Panc1 (cell line): ENCODE data around the gene RASA3. TPM values are rescaled to one million over a fixed set of nuclear protein-coding genes. Genes with fewer than 3 reads are reported as not detected.

Experiments
- ATAC-seq: fragments of 200-7000 bp; cut with Tn5 transposase; 2 replicates; pipeline ENCODE4 v1.9.1; 2020; ENCODE audit warnings: mild to moderate bottlenecking, moderate library complexity
- BruUV-seq: library from RNA; stranded (reverse); fragments of 400-500 nt; replicated peaks from 2 replicates; lab custom pipeline; 2021; lab: Mats Ljungman, UMichigan
- CTCF ChIA-PET: fragments of 300-600 bp; sonication (Branson Sonifier 250); formaldehyde crosslinking; loops from one replicate; lab custom pipeline; 2022; ENCODE audit warnings: antibody characterized with exemption; lab: Charles Lee
- POLR2A ChIA-PET: fragments of 300-600 bp; sonication (Branson Sonifier 250); formaldehyde crosslinking; loops from one replicate; lab custom pipeline; 2022; ENCODE audit warnings: antibody characterized with exemption; lab: Charles Lee
- DNase-seq: peaks from one replicate; pipeline ENCODE4 v3.0.0-alpha.2; 2010; ENCODE audit warnings: low read depth, low spot score
- H3K27ac ChIP-seq: 2 replicates; pipeline ENCODE4 v1.5.1; 2011; ENCODE audit warnings: mild to moderate bottlenecking, low read length, inconsistent platforms
- H3K27me3 ChIP-seq: fragments of 200-500 bp; sonication (Bioruptor generic); 2 replicates; pipeline ENCODE4 v1.6.0; 2014; ENCODE audit warnings: low read length, inconsistent platforms; ENCODE audit not compliant: control insufficient read depth, insufficient read depth
- H3K36me3 ChIP-seq: fragments of 200-500 bp; sonication (Bioruptor generic); 2 replicates; pipeline ENCODE4 v1.5.1; 2014; ENCODE audit warnings: inconsistent platforms, mild to moderate bottlenecking, low read length, moderate library complexity; ENCODE audit not compliant: control insufficient read depth, insufficient read depth
- H3K4me1 ChIP-seq: 2 replicates; pipeline ENCODE4 v1.5.1; 2011; ENCODE audit warnings: inconsistent platforms, mild to moderate bottlenecking, low read length, moderate library complexity; ENCODE audit not compliant: control insufficient read depth, insufficient read depth
- H3K4me3 ChIP-seq, 2 experiments: 2 replicates each; pipeline ENCODE4 v1.5.1; 2011 to 2012; ENCODE audit warnings: low read depth in 2 of 2, low read length in 2 of 2, mild to moderate bottlenecking in 2 of 2, inconsistent platforms in 1 of 2, moderate library complexity in 1 of 2
- H3K9me3 ChIP-seq: fragments of 200-500 bp; sonication (Bioruptor generic); 2 replicates; pipeline ENCODE4 v1.5.1; 2014; ENCODE audit warnings: low read depth, mild to moderate bottlenecking, inconsistent platforms, low read length, moderate library complexity; ENCODE audit not compliant: control insufficient read depth, insufficient read depth
- POLR2AphosphoS5 ChIP-seq: IDR thresholded peaks from 2 replicates; pipeline ENCODE4 v1.6.1; 2012; ENCODE audit warnings: mild to moderate bottlenecking, low read depth, low read length, moderate library complexity
- SIN3A ChIP-seq: IDR thresholded peaks from 2 replicates; pipeline ENCODE4 v1.6.1; 2012; ENCODE audit warnings: low read depth, mild to moderate bottlenecking, low read length, moderate library complexity, borderline replicate concordance; ENCODE audit not compliant: insufficient read depth
- TCF7L2 ChIP-seq: IDR thresholded peaks from 2 replicates; pipeline ENCODE4 v1.6.1; 2011; ENCODE audit warnings: mild to moderate bottlenecking, low read depth, low read length, inconsistent platforms
- in situ Hi-C: cut with HindIII; loops from 2 replicates; pipeline ENCODE4 v1.10.0; 2016; ENCODE audit warnings: low sequenced_read_pairs, low pct_unique_long_range_greater_than_20kb
- intact Hi-C: fragments of 100-400 bp; cut with micrococcal nuclease; formaldehyde crosslinking; loops from one replicate; pipeline ENCODE4 v1.10.0; 2022; ENCODE audit not compliant: unreplicated experiment
- total RNA-seq: library from RNA; stranded (reverse); gene quantifications from one replicate; pipeline ENCODE4 v1.2.1, GENCODE V29; 2021; ENCODE audit not compliant: unreplicated experiment
- TF ChIP-seq, protein P1 (sequence below): fragments of 450-650 bp; IDR thresholded peaks from 2 replicates; pipeline ENCODE4 v1.5.1; 2017; ENCODE audit warnings: mild to moderate bottlenecking
- TF ChIP-seq, protein P2 (sequence below), 2 experiments: IDR thresholded peaks; 2 replicates each; pipeline ENCODE4 v1.6.1; 2011 to 2012; ENCODE audit warnings: low read depth in 2 of 2, control low read depth in 1 of 2, low read length in 1 of 2, mild to moderate bottlenecking in 1 of 2, moderate library complexity in 1 of 2; ENCODE audit not compliant: insufficient read depth in 1 of 2

RASA3 gene
- total RNA-seq, 1 experiment from 2014 or later = 33.7 TPM

DNA sequence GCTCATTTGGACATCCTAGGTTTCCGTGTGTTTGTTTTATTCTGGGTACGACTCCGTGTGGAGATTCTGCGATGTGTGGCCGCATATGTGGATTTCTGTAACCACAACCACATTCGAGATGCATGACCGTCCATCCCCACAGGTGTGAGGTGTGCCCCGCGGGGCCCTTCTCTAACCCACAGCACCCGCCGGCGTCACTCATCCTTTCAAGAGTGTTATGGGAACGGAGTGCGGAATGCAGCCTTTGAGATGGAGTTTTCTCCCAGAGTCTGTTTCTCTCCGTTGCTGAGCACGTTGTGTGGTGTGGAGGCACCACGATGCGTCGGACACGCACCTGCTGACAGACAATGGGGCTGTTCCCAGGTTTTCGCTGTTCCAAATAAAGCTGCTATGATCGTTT lies 198.5 kb downstream of the RASA3 start:
- H3K27me3 ChIP-seq = no peaks in the 10 kb centered on the region
- no peaks in the 10 kb centered on the region for H3K9me3 ChIP-seq
- no peak for ATAC-seq
- ChIA-PET CTCF (no interaction called here), POLR2A (no interaction called here)
- no peaks in the 10 kb centered on the region for H3K4me1 ChIP-seq
- H3K27ac ChIP-seq = no peak overlapping the region
- no peak for DNase-seq
- H3K36me3 ChIP-seq = no peaks in the 10 kb centered on the region
- no peak overlapping the region for H3K4me3 ChIP-seq
- no TSS peak for BruUV-seq
- TF ChIP-seq, protein P1, sequence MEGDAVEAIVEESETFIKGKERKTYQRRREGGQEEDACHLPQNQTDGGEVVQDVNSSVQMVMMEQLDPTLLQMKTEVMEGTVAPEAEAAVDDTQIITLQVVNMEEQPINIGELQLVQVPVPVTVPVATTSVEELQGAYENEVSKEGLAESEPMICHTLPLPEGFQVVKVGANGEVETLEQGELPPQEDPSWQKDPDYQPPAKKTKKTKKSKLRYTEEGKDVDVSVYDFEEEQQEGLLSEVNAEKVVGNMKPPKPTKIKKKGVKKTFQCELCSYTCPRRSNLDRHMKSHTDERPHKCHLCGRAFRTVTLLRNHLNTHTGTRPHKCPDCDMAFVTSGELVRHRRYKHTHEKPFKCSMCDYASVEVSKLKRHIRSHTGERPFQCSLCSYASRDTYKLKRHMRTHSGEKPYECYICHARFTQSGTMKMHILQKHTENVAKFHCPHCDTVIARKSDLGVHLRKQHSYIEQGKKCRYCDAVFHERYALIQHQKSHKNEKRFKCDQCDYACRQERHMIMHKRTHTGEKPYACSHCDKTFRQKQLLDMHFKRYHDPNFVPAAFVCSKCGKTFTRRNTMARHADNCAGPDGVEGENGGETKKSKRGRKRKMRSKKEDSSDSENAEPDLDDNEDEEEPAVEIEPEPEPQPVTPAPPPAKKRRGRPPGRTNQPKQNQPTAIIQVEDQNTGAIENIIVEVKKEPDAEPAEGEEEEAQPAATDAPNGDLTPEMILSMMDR = no peak
- no peak for TF ChIP-seq SIN3A
- TF ChIP-seq, protein P2, sequence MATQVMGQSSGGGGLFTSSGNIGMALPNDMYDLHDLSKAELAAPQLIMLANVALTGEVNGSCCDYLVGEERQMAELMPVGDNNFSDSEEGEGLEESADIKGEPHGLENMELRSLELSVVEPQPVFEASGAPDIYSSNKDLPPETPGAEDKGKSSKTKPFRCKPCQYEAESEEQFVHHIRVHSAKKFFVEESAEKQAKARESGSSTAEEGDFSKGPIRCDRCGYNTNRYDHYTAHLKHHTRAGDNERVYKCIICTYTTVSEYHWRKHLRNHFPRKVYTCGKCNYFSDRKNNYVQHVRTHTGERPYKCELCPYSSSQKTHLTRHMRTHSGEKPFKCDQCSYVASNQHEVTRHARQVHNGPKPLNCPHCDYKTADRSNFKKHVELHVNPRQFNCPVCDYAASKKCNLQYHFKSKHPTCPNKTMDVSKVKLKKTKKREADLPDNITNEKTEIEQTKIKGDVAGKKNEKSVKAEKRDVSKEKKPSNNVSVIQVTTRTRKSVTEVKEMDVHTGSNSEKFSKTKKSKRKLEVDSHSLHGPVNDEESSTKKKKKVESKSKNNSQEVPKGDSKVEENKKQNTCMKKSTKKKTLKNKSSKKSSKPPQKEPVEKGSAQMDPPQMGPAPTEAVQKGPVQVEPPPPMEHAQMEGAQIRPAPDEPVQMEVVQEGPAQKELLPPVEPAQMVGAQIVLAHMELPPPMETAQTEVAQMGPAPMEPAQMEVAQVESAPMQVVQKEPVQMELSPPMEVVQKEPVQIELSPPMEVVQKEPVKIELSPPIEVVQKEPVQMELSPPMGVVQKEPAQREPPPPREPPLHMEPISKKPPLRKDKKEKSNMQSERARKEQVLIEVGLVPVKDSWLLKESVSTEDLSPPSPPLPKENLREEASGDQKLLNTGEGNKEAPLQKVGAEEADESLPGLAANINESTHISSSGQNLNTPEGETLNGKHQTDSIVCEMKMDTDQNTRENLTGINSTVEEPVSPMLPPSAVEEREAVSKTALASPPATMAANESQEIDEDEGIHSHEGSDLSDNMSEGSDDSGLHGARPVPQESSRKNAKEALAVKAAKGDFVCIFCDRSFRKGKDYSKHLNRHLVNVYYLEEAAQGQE (IDR thresholded peaks at IDR 0.05; ENCODE audit: insufficient read depth in 1 of 2, low read depth in 2 of 2, low read length in 1 of 2) = no peak
- TF ChIP-seq POLR2AphosphoS5 = no peak
- no peak for TF ChIP-seq TCF7L2
- in situ Hi-C loops = no loop called here
- intact Hi-C loops = no loop called here

DNA sequence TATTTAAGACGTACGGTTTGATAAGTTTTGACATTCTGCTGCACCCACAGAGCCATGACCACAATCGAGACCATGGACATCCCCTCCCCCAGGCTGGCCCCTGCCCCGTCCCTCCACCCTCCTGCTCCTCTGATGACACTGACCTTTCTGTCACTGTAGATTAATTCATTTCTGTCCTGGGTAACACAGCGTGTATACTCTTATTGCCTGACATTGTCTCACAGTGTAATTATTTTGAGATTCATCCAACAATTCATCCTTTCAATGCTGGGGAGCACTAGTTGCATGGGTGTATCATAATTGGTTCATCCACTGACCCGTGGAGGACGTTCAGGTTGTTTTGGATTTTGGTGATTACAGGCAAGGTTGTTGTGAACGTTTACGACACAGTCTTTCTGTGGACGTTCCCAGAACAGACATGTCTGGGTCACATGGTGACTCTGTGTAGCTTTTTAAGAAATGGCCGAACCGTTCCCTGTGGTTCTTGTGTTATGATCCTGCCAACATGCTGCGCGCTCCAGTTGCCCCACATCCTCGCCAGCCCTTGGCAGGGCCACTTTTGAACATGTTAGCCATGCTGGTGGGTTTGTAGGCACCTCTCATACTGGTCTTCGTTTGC lies 200.5 kb downstream of the RASA3 start:
- ChIA-PET CTCF (no interaction called here), POLR2A (no interaction called here)
- Histone ChIP-seq H3K36me3 (no peaks in the 10 kb centered on the region), H3K4me3 (no peak overlapping the region), H3K9me3 (no peaks in the 10 kb centered on the region), H3K27me3 (no peaks in the 10 kb centered on the region), H3K4me1 (no peaks in the 10 kb centered on the region), H3K27ac (no peak overlapping the region)
- DNase-seq = no peak
- intact Hi-C loops = no loop called here
- no TSS peak for BruUV-seq
- in situ Hi-C loops = no loop called here
- no peak for ATAC-seq
- TF ChIP-seq, protein P2 (IDR thresholded peaks at IDR 0.05; ENCODE audit: insufficient read depth in 1 of 2, low read depth in 2 of 2, low read length in 1 of 2) = no peak
- TF ChIP-seq POLR2AphosphoS5 = no peak
- TF ChIP-seq, protein P1 = no peak
- TF ChIP-seq TCF7L2 = no peak
- no peak for TF ChIP-seq SIN3A
